T-helper 2 cell (primary cell): ENCODE data around the gene DNAH8.
A peak's percentile ranks its signal among the peaks of the same experiment; 100 is the strongest.

Source experiments
- DNase-seq, 5 experiments: peaks; one replicate each; pipeline versions ENCODE4 v3.0.0 to v3.0.0-alpha.2; 2012 to 2022
- total RNA-seq, 2 donors: gene quantifications; one replicate each; lab custom pipeline; 2026; lab: John Stamatoyannopoulos, UW

The DNAH8 gene, protein sequence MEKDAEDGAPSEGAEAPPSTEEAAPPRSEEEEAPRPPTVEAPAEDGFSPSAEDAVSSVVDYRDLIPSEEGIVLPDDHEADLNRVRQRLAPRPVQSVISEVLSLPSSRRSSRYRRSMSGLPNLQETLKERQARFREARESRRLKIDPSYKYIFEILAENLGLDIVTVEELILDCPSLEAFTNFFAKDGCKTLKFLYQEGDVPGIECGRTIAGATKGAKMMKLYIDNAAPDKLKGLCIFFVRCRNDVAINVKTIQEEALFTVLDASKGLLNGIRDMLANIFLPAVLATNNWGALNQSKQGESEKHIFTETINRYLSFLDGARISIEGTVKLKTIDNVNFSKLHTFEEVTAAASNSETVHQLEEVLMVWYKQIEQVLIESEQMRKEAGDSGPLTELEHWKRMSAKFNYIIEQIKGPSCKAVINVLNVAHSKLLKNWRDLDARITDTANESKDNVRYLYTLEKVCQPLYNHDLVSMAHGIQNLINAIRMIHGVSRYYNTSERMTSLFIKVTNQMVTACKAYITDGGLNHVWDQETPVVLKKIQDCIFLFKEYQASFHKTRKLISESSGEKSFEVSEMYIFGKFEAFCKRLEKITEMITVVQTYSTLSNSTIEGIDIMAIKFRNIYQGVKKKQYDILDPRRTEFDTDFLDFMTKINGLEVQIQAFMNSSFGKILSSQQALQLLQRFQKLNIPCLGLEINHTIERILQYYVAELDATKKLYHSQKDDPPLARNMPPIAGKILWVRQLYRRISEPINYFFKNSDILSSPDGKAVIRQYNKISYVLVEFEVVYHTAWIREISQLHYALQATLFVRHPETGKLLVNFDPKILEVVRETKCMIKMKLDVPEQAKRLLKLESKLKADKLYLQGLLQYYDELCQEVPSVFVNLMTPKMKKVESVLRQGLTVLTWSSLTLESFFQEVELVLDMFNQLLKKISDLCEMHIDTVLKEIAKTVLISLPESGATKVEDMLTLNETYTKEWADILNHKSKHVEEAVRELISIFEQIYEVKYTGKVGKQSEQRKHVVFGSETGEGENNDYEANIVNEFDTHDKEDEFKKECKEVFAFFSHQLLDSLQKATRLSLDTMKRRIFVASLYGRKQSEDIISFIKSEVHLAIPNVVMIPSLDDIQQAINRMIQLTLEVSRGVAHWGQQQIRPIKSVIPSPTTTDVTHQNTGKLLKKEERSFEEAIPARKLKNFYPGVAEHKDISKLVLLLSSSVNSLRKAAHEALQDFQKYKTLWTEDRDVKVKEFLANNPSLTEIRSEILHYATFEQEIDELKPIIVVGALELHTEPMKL (N-terminal part only)
- total RNA-seq, result 0.74 to 0.94 reads per million in 2 donors

DNA sequence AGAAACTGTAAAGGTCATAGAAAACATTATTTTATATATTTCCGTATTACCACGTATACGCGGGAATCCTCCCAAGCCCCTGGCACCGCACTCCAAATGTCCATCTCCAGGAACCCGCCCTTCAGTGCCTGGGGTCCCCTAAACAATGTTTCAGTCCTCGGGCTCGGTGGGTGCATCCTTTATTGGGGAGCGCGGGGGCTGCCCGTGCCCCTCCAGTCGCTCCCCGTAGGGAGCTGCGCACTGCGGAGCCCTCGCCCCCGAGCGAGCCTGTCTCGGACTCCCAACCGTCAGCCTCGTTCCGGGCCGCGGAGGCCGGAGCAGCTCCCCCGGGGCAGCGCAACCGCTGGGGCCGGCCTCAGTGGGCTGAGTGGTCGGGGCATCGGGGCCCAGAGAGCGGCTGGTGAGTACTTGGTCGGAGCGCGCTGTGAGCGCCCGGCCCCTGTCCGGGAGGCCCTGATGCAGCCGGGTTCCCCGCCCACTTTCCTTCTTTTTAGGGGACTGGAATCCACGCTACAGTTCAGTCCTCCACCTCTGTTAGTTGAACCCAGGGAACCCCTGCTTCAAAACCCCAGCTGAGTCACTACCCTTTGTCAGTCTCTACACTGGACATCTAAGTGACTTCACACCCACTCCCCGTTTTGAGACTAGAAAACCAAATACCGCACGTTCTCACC, at the start of gene DNAH8:
Gene DNAH8 (plus strand): TSS at position 296 of the 674 bp plus-strand sequence. CDS start 7,499 bp downstream, outside the sequence.
- DNase-seq, result peak in 1 of 5 experiments; percentile 5

DNA sequence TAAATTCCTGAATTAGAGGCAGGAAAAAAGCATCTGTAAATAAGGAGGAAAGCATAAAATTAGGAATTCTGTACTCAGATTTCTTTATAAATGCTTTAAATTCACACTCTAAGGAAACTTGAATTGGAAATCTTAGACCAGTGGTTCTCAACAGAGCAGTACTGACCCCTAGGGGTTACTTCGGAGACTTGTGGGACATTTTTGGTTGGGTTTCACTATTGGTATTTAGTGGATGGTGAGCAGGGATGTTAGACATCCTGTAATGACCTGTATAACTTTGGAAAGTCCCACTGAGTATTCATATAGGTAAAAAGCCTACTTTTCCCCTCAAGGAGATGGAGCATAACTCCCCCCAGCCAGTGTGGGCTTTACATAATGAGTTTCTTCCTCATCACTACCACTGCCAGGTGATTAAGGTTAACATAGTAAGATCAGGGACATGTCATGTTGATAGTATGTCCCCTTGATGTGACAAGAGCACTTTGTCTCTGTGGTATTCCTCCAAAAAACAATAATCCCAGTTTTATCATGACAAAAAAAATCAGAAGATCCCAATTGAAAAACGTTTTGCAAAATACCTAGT, 43.1 kb upstream of the DNAH8 start:
- DNase-seq, result peak in 2 of 5 experiments; percentile 8 to 62

DNA sequence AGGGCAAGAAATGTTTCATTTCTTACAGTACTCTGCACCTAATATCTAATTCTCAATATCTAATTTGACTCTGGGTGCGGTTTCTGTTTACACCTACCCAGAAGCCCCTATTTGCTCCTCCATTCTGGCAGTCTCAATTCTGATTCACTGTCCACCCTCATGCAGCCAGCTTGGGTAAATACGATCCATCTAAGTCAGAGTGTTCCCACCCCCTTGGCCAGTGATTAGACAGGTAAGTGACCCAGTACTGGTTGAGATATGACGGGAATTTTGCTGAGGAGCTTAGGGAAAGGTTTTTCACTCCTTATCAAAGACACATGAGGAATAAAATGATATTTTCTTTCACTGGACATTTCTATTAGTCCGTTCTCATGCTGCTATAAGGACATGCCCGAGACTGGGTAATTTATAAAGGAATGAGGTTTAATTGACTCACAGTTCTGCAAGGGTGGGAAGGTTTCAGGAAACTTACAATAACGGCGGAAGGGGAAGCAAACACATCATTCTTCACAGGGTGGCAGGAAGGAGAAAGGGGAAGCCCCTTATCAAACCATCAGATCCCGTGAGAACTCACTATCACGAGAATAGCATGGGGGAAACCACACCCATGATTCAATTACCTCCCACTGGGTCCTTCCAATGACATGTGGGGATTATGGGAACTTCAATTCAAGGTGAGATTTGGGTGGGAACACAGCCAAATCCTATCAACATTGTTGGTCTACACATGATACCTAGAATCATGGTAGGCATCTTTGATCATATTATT, 41.5 kb upstream of the DNAH8 start:
- peak in 1 of 5 experiments; percentile 45 for DNase-seq

DNA sequence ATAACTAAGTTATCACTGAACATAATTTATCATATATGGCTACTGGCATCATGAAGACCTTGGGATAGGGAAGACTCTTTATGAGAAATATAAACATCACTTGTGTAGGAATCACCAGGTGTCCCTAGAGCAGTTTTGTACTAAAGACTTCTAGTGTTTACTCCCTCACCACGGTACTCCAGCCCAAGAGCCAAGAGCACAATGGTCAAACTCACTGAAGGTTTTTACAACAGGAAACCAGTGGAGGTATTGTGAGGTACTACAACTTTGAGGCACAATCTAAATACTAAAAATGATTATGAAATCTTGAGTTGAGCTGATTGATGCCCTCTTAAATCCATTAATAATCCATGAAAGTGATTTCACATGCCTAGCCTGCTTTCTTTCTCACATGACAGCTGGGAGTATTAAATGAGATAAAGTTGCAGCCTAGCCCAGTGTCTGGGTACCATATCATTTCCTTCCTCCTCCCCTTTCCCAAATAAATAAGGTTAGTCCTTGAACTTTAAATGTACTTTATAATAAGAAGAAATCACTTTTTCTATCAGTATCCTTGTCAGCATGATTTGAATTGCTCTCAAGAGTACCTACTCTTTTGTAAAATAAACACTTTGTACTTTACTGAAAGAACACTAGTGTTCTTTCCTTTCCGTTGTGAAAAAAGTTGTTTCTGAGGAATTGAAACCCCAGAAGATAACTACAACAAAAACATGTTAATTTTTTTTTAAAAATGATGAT, 38.7 kb upstream of the DNAH8 start:
- DNase-seq, result peak in 1 of 5 experiments; percentile 33

DNA sequence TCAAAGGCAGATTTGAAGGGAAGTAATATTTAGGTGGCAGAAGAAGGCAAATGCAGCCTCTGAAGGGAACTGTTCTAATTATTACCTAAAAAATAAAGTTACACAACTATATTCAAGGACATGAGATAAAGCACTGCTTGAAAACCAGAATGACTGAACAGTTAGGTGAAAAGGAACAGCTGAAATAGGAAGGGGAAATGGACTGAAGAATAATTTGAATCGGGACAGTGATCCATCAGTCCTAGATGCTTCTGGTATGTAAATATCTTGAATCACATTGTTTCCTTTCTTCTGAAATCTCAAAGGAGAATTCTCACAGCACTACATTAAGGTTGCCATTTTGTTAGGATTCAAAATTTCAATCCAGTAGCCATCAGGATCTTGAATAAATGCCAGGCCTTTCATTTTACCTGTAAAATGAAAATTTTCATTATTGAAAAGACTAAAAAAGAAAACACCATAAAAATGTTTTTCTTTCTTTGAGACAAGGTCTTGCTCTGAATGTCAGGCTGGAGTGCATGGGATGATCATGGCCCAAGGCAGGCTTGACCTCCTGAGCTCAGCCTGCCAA, 38.1 kb upstream of the DNAH8 start:
- DNase-seq, result no peak

DNA sequence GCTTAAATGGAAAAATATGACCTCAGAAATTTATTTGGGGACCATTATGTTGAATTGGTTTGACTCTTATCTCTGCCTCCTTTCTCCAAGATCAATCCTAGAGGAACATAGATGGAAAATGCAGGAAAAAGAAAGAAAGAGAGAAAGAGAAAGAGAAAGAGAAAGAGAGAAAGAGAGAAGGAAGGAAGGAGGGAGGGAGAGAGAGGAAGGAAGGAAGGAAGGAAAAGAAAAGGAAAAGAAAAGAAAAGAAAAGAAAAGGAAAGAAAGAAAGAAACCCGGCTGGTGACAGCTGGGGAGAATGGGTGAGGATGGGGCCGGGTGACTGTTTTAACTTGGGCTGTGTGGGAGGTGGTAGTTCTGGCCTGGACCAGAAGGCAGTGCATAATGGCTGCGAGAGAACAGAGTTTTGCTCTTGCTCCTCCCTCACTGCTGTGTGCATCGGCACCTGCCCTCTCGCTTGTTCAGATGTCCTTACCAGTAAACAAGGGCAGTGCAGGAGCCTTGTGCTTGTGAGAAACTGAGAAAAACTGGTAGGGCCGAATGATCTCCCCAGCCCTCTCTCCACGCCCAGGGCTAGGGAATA, 36.8 kb upstream of the DNAH8 start:
- DNase-seq, result no peak

DNA sequence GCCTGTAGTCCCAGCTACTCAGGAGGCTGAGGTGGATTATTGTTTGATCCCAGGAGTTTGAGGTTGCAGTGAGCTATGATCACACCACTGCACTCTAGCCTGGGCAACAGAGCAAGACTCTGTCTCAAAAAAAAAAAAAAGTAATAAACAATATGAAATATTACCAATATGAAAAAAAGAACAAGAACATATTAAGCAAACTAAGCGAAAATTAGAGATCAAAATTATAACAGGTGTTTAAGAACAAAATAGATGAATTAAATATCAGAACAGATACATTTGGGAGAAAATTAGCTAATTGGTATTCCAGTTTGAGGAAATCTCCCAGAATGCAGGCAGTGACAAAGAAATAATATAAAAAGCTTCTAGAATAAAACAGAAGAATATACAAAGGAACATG, 35.4 kb upstream of the DNAH8 start:
- no peak for DNase-seq

DNA sequence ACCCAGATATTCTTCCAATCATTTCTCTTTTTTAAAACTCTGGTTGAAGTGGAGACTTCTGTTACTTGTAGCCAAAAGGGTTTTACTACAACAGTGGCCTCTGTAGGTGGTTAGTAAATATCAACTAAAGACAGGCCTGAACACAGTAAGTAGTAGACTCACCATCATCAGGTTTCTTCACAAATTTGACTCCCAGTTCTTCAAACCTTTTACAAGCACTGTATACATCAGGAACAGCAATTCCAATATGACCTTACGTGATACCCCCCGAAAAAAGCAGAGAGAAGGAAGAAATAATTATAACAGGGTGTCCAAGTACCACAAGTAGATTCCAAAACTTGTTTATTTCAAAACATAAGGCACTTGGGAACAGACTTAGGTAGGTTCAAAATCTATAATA, 33.3 kb upstream of the DNAH8 start:
- DNase-seq, result no peak

DNA sequence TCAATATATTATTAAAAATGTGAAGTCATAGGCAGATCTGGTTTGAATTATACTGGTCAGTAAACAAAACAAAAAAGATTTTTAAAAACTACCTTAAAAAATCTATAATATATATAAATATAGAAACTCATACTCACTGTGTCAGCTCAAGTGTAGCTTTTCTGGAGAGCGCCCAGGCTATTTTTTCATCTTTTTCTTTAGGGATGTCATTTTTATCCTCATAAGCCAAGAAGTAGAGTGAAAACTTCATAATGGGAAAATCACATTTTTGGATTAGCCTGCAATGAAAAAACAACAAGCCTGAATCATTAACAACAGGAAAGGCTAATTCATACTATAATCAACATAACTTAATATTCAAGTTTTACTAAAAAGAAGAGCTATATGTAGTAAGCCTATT, 30.9 kb upstream of the DNAH8 start:
- no peak for DNase-seq

DNA sequence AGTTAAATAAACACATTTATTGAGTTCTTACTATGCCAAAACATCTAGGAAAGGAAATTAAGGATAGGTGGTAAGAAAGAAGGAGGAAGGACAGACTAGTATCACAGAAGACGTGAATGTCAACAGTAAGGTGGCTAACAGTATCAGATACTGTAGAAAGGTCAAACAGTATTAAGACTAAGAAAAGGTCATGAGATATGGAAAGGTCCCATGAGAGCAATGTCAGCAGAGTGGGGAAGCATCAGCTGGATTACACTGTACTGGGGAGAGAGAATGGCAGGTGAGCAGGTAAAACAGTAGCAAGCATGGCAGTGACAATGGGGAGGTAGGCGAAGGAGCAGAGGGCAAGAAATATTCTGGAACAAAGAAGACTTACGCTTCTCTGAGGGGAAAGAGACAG, 30.2 kb upstream of the DNAH8 start:
- no peak for DNase-seq

DNA sequence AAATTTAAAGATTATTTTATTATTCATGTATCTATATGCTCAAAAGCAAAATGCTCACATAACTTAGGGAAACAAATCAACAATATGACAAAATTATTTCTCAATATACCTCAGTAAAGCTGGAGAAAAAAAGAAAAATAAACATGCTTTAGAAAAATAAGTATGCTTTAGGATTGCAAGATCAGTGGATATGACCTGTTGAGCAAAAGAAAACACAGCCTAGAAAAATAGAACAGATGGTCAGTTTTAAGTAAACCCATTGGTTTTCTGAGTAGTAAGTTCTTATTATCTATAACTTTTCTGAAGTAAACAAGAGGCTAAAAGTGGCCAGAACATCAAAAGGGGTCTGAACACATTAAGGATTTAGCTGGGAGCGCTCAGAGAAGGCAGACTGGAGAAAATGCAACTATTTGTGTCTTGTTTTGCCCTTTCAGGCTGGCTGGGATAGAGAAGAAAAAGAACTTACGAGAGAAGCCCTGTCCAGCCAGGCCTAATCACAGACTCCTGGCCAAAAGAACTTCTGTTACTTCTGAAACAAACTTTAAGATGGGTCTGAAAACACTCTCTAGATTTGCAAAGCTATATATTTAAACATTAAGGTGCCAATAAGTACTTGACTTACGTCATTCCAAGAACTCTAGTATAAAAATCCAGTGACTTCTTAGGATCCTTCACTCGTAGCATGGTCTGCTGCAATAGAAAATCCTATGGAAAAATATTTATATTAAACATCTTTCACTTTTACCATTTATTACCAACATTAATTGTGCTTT, 28.7 kb upstream of the DNAH8 start:
- no peak for DNase-seq

DNA sequence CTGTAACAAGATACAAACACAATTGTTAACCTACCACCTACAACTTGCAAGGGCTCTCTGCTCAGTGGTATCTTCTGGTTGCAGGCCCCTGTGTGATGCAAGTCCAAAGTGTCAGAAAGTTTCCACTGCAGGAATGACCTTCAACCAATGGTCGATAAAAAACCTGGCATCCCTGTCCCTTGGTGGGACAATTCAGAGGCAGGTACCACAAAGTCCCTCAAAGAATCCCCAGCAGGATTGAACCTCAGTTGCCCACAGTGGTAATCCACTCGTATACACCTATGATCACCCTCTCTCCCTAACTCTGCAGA, 28.1 kb upstream of the DNAH8 start:
- no peak for DNase-seq

DNA sequence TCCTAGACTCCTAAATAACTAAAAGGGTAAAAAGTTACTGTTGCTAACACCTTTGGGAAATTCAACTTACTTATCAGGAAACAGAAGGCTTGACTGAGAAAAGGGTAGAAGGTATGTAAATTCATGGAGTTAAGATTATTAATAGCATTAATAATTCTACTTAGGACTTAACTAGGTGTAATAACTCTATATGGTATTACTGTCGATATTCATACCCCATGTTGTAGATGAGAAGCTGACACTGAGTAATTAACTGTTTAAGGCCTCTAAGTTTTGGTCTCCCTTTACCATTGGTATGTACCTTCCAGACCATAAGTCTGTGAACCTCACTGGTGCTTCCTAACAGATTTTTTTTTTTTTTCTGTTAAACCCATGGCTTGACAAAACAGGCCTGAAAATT, 27.6 kb upstream of the DNAH8 start:
- DNase-seq, result no peak

DNA sequence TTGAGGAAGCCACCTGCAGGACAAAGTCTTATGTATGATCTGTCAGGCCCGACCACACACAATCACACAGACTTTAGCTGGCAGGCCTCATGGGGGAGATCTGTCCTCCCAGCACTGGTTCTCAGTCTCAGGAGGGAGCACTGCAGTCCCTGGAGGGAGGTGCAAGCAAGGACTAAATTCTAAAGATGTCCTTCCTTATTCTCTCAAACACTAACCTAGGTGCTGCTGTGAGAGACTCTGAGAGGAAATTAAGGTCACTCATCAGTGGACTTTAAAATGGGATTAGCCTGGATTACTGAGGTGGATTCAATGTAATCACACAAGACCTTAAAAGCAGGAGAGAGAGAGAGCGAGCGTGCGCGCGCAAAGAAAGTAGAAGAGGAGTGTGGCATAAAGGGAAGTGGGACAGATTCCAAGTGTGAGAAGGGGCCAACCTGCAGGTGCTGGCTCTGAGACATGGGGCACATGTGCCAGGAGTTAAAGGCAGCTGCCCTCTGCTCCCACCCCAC, 26.5 kb upstream of the DNAH8 start:
- peak in 1 of 5 experiments; percentile 21 for DNase-seq

DNA sequence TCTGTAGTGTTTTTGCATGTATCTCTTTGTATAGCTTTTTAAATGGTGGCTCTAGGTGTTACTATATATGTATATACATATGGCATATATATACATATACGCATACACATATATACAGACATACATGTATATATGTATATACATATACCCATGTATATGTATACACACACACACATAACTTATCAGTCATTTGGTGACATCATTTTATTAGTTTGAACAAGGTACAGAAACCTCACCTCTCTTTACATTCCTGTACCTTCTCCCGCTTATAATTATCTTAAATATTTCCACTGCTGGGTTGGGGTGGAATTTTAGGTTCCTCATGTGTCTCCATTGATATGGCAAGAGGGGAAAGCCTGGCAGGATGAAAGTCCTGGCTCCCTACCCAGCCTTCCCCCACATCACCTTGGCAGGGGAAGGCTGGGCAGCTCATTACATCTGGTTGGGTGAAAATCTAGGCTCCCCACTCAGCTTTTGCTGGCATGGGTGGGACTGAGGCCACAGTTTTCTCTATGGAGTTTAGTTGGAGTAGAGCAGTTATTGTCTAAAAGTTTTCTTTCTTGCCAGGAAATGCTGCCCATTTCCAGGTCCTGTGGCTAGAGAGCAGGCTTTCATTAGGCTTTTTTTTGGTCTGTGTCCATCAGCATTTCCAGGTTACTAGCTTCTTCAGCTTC, 19.7 kb upstream of the DNAH8 start:
- DNase-seq, result no peak

DNA sequence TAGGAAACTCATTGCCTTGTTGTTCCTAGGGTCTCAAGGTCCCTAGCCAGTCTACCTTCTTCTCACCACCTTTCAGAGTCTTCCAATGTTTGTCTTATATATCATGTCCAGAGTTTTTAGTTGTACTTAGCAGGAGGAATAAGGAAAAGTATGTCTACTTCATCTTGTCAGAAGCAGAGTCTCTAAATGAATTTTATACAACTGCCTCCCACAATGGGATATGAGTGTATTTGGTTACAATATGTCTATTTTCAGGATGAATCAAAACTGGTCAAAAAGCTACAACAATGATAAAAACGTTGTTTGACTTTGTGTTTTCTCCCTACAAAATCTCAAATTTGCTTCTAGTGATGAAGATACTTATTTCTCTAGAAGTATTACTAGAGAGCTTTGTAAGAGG, 19.2 kb upstream of the DNAH8 start:
- no peak for DNase-seq

DNA sequence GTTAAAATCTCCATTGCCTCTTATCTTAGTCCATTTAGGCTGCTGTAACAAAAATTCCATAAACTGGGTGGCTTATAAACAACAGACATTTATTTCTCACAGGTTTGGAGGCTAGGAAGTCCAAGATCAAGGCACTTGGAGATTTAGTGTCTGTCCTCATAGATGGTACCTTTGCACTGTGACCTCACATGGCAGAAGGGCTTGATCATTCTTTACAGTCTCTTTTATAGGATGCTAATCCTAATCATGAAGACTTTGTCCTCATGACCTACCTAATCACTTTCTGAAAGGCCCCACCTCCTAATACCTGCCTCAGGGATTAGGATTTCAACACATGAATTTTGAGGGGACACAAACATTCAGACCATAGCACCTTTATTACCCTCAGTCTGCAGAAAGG, 18.8 kb upstream of the DNAH8 start:
- no peak for DNase-seq

DNA sequence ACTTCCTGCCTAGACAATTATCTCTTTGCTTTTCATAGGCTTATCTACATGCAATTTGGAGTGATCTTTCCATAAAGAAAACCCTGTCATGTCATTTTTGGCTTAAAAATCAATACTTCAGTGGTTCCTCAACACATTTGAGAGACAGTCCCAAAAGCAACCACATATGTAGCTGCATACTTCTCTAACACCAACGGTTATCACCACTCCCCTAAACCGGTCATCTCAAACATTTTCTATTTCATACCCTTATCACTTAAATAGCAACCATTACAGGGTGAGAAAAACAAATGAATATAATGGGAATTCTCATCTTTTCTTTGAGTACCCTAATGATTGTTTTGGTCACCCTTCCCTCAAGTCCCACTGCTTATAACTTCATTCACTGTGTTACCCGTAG, 17.3 kb upstream of the DNAH8 start:
- peak in 1 of 5 experiments; percentile 21 for DNase-seq
